K562 (cell line): ENCODE data around the gene UBXN11. TPM values are rescaled to one million over a fixed set of nuclear protein-coding genes. Genes with fewer than 3 reads are reported as not detected.
A peak's percentile ranks its signal among the peaks of the same experiment; 100 is the strongest.

ENCODE experiments used
- ARID3A ChIP-seq: IDR thresholded peaks from 2 replicates; pipeline ENCODE4 v1.6.1; 2012; ENCODE audit warnings: low read depth, low read length, improper control_type of control experiment, borderline replicate concordance
- CHD4 ChIP-seq: fragments of 200-600 bp; sonication (generic); IDR thresholded peaks from 3 replicates; pipeline ENCODE4 v1.6.1; 2012; ENCODE audit warnings: low read depth, mild to moderate bottlenecking, mixed read lengths, low read length, inconsistent platforms; ENCODE audit not compliant: insufficient read depth, insufficient replicate concordance, poor library complexity, severe bottlenecking
- MAX ChIP-seq: sonication (generic); formaldehyde crosslinking; IDR thresholded peaks from 2 replicates; pipeline ENCODE4 v1.9.0; 2022; ENCODE audit warnings: mild to moderate bottlenecking, missing genetic modification reagents
- MCM2 ChIP-seq: fragments of 450-650 bp; IDR thresholded peaks from 2 replicates; pipeline ENCODE4 v1.6.1; 2017; ENCODE audit warnings: low read depth, mild to moderate bottlenecking
- NR3C1 ChIP-seq: sonication (generic); formaldehyde crosslinking; IDR thresholded peaks from 2 replicates; pipeline ENCODE4 v1.8.1; 2022; ENCODE audit warnings: missing genetic modification reagents
- RBFOX2 ChIP-seq: fragments of 200-400 bp; formaldehyde crosslinking; IDR thresholded peaks from 2 replicates; pipeline ENCODE4 v1.6.1; 2017; ENCODE audit warnings: low read depth, mild to moderate bottlenecking, low read length, moderate library complexity
- SIX5 ChIP-seq, 2 experiments: IDR thresholded peaks; 2 replicates each; pipeline ENCODE4 v1.6.1; 2011; ENCODE audit warnings: low read length in 2 of 2, borderline replicate concordance in 1 of 2, low read depth in 1 of 2, mild to moderate bottlenecking in 1 of 2, moderate library complexity in 1 of 2; ENCODE audit not compliant: insufficient read depth in 1 of 2
- TCFL5 ChIP-seq: fragments of 250-450 bp; sonication (Bioruptor Pico); conservative IDR thresholded peaks from 2 replicates; pipeline ENCODE4 v1.6.1; 2021; ENCODE audit warnings: mild to moderate bottlenecking, moderate library complexity, matching md5 sums
- U2AF2 ChIP-seq: fragments of 200-400 bp; formaldehyde crosslinking; optimal IDR thresholded peaks from 2 replicates; pipeline ENCODE3; 2017; ENCODE audit warnings: low read depth, mild to moderate bottlenecking, low read length
- ZKSCAN3 ChIP-seq: fragments of 250-450 bp; sonication (Bioruptor Pico); IDR thresholded peaks from 2 replicates; pipeline ENCODE4 v1.4.0; 2020
- ZNF134 ChIP-seq: fragments of 250-450 bp; sonication (Bioruptor Pico); conservative IDR thresholded peaks from 2 replicates; pipeline ENCODE4 v1.4.0; 2020
- ZNF444 ChIP-seq: fragments of 250-450 bp; sonication (Bioruptor Pico); IDR thresholded peaks from 2 replicates; pipeline ENCODE4 v1.4.0; 2020; ENCODE audit warnings: mild to moderate bottlenecking, moderate library complexity
- ZSCAN29 ChIP-seq: fragments of 450-650 bp; IDR thresholded peaks from 2 replicates; pipeline ENCODE4 v1.6.1; 2017
- polyA plus RNA-seq, 8 experiments: library from polyadenylated mRNA; depleted of rRNA in 4 of 8; stranded (reverse) in 5 of 8; unstranded in 3 of 8; fragments of >200 nt; fragmentation: Nextera tagmentation in 2 of 8; fragmentation: Illumina TruSeq in 1 of 8; extraction: Ambion mirVana in 2 of 8; extraction: Trizol in 1 of 8; gene quantifications; 2 replicates each; pipeline versions ENCODE4 v1.2.1 to v1.2.3, GENCODE V29; 2011 to 2014; ENCODE audit warnings: inconsistent platforms in 1 of 8, missing spikeins in 1 of 8
- total RNA-seq, 7 experiments: library from RNA; depleted of rRNA in 6 of 7; stranded (reverse); fragments of >200 nt in 6 of 7; fragmentation: Illumina TruSeq in 2 of 7; extraction: Trizol in 2 of 7; gene quantifications; 2 replicates each; pipeline versions ENCODE4 v1.2.1 to v1.2.3, GENCODE V29; 2011 to 2021; ENCODE audit warnings: low replicate concordance in 1 of 7
- TF ChIP-seq, protein P1 (sequence below): fragments of 200-800 bp; sonication (Bioruptor generic); IDR thresholded peaks from 2 replicates; pipeline ENCODE4 v1.6.1; 2017; ENCODE audit warnings: missing genetic modification characterization, missing compliant biosample characterization
- TF ChIP-seq, protein P2 (sequence below): fragments of 450-650 bp; IDR thresholded peaks from 2 replicates; pipeline ENCODE4 v1.6.1; 2017; ENCODE audit warnings: antibody characterized with exemption
- TF ChIP-seq, protein P3 (sequence below): fragments of 450-650 bp; IDR thresholded peaks from 2 replicates; pipeline ENCODE4 v1.7.0; 2016; ENCODE audit warnings: borderline replicate concordance
- TF ChIP-seq, protein P4 (sequence below): sonication (generic); formaldehyde crosslinking; IDR thresholded peaks from 2 replicates; pipeline ENCODE4 v1.9.0; 2022; ENCODE audit warnings: mild to moderate bottlenecking, missing genetic modification reagents
- TF ChIP-seq, protein P5 (sequence below): sonication (generic); formaldehyde crosslinking; IDR thresholded peaks from 2 replicates; pipeline ENCODE4 v1.8.0; 2023; ENCODE audit warnings: mild to moderate bottlenecking, missing genetic modification reagents

Gene UBXN11
- total and polyA plus RNA-seq, 9 of the 15 experiments (the other 6 are each of a cell fraction or from before 2014, with no cell fraction given): 0.48 to 34.3 (median 11.3) TPM

- TF ChIP-seq ZNF444: no peak
- TF ChIP-seq ZKSCAN3 (CRISPR knock-in tag): no peak
- TF ChIP-seq SIX5 (IDR thresholded peaks at IDR 0.05; ENCODE audit: borderline replicate concordance in 1 of 2, insufficient read depth in 1 of 2, low read depth in 1 of 2, low read length in 2 of 2): no peak
- TF ChIP-seq TCFL5 (CRISPR knock-in tag): no peak
- no peak for TF ChIP-seq CHD4
- TF ChIP-seq, protein P1, sequence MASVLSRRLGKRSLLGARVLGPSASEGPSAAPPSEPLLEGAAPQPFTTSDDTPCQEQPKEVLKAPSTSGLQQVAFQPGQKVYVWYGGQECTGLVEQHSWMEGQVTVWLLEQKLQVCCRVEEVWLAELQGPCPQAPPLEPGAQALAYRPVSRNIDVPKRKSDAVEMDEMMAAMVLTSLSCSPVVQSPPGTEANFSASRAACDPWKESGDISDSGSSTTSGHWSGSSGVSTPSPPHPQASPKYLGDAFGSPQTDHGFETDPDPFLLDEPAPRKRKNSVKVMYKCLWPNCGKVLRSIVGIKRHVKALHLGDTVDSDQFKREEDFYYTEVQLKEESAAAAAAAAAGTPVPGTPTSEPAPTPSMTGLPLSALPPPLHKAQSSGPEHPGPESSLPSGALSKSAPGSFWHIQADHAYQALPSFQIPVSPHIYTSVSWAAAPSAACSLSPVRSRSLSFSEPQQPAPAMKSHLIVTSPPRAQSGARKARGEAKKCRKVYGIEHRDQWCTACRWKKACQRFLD (CRISPR knock-in tag): no peak
- peak; percentile 8; the same call in 1 of the 2 replicates for TF ChIP-seq MAX (CRISPR knock-in tag)
- no peak for TF ChIP-seq ZSCAN29
- TF ChIP-seq, protein P2, sequence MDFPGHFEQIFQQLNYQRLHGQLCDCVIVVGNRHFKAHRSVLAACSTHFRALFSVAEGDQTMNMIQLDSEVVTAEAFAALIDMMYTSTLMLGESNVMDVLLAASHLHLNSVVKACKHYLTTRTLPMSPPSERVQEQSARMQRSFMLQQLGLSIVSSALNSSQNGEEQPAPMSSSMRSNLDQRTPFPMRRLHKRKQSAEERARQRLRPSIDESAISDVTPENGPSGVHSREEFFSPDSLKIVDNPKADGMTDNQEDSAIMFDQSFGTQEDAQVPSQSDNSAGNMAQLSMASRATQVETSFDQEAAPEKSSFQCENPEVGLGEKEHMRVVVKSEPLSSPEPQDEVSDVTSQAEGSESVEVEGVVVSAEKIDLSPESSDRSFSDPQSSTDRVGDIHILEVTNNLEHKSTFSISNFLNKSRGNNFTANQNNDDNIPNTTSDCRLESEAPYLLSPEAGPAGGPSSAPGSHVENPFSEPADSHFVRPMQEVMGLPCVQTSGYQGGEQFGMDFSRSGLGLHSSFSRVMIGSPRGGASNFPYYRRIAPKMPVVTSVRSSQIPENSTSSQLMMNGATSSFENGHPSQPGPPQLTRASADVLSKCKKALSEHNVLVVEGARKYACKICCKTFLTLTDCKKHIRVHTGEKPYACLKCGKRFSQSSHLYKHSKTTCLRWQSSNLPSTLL: no peak
- TF ChIP-seq U2AF2: no peak
- no peak for TF ChIP-seq ZNF134 (CRISPR knock-in tag)
- TF ChIP-seq MCM2: no peak
- TF ChIP-seq, protein P3, sequence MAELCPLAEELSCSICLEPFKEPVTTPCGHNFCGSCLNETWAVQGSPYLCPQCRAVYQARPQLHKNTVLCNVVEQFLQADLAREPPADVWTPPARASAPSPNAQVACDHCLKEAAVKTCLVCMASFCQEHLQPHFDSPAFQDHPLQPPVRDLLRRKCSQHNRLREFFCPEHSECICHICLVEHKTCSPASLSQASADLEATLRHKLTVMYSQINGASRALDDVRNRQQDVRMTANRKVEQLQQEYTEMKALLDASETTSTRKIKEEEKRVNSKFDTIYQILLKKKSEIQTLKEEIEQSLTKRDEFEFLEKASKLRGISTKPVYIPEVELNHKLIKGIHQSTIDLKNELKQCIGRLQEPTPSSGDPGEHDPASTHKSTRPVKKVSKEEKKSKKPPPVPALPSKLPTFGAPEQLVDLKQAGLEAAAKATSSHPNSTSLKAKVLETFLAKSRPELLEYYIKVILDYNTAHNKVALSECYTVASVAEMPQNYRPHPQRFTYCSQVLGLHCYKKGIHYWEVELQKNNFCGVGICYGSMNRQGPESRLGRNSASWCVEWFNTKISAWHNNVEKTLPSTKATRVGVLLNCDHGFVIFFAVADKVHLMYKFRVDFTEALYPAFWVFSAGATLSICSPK: no peak
- TF ChIP-seq RBFOX2: no peak
- TF ChIP-seq, protein P4, sequence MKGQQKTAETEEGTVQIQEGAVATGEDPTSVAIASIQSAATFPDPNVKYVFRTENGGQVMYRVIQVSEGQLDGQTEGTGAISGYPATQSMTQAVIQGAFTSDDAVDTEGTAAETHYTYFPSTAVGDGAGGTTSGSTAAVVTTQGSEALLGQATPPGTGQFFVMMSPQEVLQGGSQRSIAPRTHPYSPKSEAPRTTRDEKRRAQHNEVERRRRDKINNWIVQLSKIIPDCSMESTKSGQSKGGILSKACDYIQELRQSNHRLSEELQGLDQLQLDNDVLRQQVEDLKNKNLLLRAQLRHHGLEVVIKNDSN (CRISPR knock-in tag): no peak
- no peak for TF ChIP-seq ARID3A
- no peak for TF ChIP-seq NR3C1
- TF ChIP-seq, protein P5, sequence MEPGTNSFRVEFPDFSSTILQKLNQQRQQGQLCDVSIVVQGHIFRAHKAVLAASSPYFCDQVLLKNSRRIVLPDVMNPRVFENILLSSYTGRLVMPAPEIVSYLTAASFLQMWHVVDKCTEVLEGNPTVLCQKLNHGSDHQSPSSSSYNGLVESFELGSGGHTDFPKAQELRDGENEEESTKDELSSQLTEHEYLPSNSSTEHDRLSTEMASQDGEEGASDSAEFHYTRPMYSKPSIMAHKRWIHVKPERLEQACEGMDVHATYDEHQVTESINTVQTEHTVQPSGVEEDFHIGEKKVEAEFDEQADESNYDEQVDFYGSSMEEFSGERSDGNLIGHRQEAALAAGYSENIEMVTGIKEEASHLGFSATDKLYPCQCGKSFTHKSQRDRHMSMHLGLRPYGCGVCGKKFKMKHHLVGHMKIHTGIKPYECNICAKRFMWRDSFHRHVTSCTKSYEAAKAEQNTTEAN (CRISPR knock-in tag): no peak
These were observed 18.0 kb downstream of the UBXN11 start (continued) for GRCh38 chr1:26288311-26288941.
